Measurements from ENCODE around the gene MT1H. TPM values are rescaled to one million over a fixed set of nuclear protein-coding genes. Genes with fewer than 3 reads are reported as not detected.

Gene MT1H
- total RNA-seq, 2 donors from 2014 or later: not detected

GRCh38 chr16:56631832-56632155 is 37.8 kb upstream of the MT1H start:
- Mint-ChIP-seq H3K9me3 (no peaks in the 10 kb centered on the region), H3K4me3 (peak overlapping the region; percentile 66), H3K27ac (no peak overlapping the region), H3K4me1 (ENCODE audit: low read depth in 2 of 2) (peaks cover 12 to 21% of the 10 kb centered on the region in 2 donors), H3K27me3 (peaks cover 43 to 62% of the 10 kb centered on the region in 2 donors), H3K36me3 (no peaks in the 10 kb centered on the region)
- DNase-seq (ENCODE audit: low spot score): no peak
- no peak for ATAC-seq

DNA sequence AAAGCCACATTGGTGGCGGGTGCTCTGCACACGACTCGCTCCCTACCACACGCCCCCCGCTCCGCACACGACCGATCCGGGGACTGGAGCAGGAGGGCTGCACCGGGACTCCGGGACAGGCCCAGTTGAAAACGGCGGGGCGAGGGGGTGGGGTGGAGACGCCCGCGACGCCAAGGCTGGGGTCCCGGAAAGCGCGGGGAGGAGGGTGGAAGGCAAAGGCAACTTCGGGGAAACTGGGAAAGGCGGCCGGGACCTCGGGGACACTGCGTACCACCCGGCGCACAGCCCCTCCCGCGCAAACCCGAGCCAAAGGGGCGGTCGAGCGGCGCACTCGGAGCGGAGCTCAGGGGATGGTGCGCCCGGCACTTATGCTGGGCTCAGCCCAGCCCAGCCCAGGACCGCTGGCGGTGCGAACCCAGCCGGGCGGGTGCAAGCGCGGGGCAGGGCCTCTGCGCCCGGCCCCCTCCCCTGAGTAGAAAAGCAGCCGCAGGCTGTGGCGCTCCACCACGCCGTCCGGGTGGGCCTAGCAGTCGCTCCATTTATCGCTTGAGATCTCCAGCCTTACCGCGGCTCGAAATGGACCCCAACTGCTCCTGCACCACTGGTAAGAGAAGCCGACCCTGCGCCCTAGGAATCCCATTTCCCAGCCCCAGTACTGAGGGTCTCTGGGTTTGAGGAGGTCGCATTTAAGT is 37.3 kb upstream of the MT1H start, which contains the start of gene MT1M:
MT1M (plus strand) TSS at position 504 of the 692 bp plus-strand sequence; CDS start at position 577, 73 bp downstream.
- Mint-ChIP-seq H3K4me1 (ENCODE audit: low read depth in 2 of 2) (peaks cover 12 to 25% of the 10 kb centered on the region in 2 donors), H3K27ac (no peak within 1 kb of the TSS), H3K9me3 (no peaks in the 10 kb centered on the region), H3K4me3 (peak within 1 kb of the TSS; percentile 66), H3K27me3 (peaks cover 48 to 67% of the 10 kb centered on the region in 2 donors), H3K36me3 (no peaks in the 10 kb centered on the region)
- no peak for DNase-seq (ENCODE audit: low spot score)
- peak; percentile 73 to 79 for ATAC-seq

GRCh38 chr16:56632848-56633365 is 36.7 kb upstream of the MT1H start:
- DNase-seq (ENCODE audit: low spot score) (no peak), ATAC-seq (no peak)
- H3K27ac Mint-ChIP-seq: no peak overlapping the region
- H3K4me3 Mint-ChIP-seq: peak overlapping the region; percentile 52
- H3K4me1 Mint-ChIP-seq (ENCODE audit: low read depth in 2 of 2): peaks cover 17 to 29% of the 10 kb centered on the region in 2 donors
- no peaks in the 10 kb centered on the region for H3K36me3 Mint-ChIP-seq
- peaks cover 52 to 73% of the 10 kb centered on the region in 2 donors for H3K27me3 Mint-ChIP-seq
- H3K9me3 Mint-ChIP-seq: no peaks in the 10 kb centered on the region

GRCh38 chr16:56633535-56633934 is 36.1 kb upstream of the MT1H start:
- Mint-ChIP-seq H3K4me1 (ENCODE audit: low read depth in 2 of 2) (peaks cover 17 to 31% of the 10 kb centered on the region in 2 donors), H3K27ac (no peak overlapping the region), H3K36me3 (no peaks in the 10 kb centered on the region), H3K4me3 (no peak overlapping the region), H3K27me3 (peaks cover 54 to 74% of the 10 kb centered on the region in 2 donors), H3K9me3 (no peaks in the 10 kb centered on the region)
- ATAC-seq (no peak), DNase-seq (ENCODE audit: low spot score) (no peak)

- Mint-ChIP-seq H3K36me3 (no peaks in the 10 kb centered on the region), H3K27me3 (peaks cover 56 to 73% of the 10 kb centered on the region in 2 donors), H3K27ac (no peak overlapping the region), H3K4me1 (ENCODE audit: low read depth in 2 of 2) (peaks cover 15 to 34% of the 10 kb centered on the region in 2 donors), H3K9me3 (no peaks in the 10 kb centered on the region), H3K4me3 (peak overlapping the region; percentile 68)
- no peak for DNase-seq (ENCODE audit: low spot score)
- no peak for ATAC-seq
These were observed 34.7 kb upstream of the MT1H start for GRCh38 chr16:56634715-56635440.

- DNase-seq (ENCODE audit: low spot score) (no peak), ATAC-seq (no peak)
- Mint-ChIP-seq H3K4me3 (no peak overlapping the region), H3K9me3 (no peaks in the 10 kb centered on the region), H3K27me3 (peaks cover 56 to 73% of the 10 kb centered on the region in 2 donors), H3K36me3 (no peaks in the 10 kb centered on the region), H3K27ac (no peak overlapping the region), H3K4me1 (ENCODE audit: low read depth in 2 of 2) (peaks cover 15 to 31% of the 10 kb centered on the region in 2 donors)
These were observed 34.1 kb upstream of the MT1H start for GRCh38 chr16:56635441-56635967.

DNA sequence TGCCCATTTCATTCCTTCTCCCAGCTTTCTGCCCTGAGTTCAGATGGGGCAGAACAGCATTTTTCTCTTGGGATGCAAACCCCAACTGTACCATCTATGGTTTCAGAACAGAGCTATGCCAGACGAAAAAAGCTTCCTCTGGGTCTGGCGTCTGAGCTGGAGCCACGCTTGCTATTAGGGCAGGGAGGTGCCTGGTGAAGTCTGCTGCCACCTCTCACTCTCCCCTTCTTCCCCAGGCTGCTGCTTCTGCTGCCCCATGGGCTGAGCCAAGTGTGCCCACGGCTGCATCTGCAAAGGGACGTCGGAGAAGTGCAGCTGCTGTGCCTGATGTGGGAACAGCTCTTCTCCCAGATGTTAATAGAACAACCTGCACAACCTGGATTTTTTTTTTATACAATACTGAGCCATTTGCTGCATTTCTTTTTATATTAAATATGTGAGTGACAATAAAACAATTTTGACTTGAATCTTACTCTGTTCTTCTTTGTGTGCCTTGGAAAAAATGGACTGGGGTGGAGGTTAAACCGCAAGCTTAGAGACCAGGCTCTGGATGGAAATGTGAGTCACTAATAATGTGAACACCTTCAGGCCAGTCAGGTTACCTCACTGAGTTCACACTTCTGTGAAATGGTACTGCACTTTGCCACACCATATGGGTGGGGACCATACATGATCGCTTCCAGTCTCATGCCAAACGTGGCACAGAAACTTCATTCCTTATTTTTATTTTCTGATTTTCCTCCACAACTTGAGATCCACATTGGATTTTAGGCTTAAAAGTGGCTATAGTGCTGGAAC is 32.8 kb upstream of the MT1H start:
- ATAC-seq (no peak), DNase-seq (ENCODE audit: low spot score) (no peak)
- H3K9me3 Mint-ChIP-seq: no peaks in the 10 kb centered on the region
- H3K4me1 Mint-ChIP-seq (ENCODE audit: low read depth in 2 of 2): peaks cover 15 to 30% of the 10 kb centered on the region in 2 donors
- H3K36me3 Mint-ChIP-seq: no peaks in the 10 kb centered on the region
- no peak overlapping the region for H3K27ac Mint-ChIP-seq
- no peak overlapping the region for H3K4me3 Mint-ChIP-seq
- H3K27me3 Mint-ChIP-seq: peaks cover 51 to 70% of the 10 kb centered on the region in 2 donors

DNA sequence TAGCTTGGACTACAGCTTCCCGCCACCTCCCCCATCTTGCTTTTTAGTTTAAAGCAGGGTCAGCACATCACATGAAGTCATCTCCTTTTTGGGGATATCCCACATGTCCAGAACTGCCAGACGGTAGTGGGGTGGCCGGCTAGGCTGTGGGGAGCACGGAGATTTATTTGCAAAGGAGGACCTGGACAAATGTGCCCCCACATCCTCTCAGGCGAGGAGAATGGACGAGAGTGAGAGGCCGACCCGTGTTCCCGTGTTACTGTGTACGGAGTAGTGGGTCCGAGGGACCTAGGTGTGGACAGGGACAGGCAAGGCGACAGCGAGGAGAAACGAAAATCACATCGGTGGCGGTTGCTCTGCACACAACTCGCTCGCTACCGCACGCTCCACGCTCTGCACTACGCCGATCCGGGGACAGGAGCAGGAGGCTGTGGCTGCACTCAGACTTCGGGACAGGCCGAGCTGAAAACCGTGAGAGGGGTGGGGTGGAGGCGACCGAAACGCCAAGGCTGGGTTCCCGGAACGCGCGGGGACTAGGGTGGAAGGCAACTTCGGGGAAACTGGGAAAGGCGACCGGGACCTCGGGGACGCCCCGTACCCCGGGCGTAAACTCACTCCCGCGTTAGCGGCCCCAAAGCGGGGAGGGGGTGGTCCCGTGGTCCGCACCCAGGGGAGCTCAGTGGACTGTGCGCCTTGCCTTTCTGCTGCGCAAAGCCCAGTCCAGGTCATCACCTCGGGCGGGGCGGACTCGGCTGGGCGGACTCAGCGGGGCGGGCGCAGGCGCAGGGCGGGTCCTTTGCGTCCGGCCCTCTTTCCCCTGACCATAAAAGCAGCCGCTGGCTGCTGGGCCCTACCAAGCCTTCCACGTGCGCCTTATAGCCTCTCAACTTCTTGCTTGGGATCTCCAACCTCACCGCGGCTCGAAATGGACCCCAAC is 31.5 kb upstream of the MT1H start, which contains the start of gene MT1A:
MT1A (plus strand) TSS at position 853 of the 937 bp plus-strand sequence; CDS start at position 926, 73 bp downstream.
- H3K27me3 Mint-ChIP-seq: peaks cover 48 to 66% of the 10 kb centered on the region in 2 donors
- peak within 1 kb of the TSS; percentile 61 for H3K4me3 Mint-ChIP-seq
- H3K4me1 Mint-ChIP-seq (ENCODE audit: low read depth in 2 of 2): peaks cover 26 to 35% of the 10 kb centered on the region in 2 donors
- no peak within 1 kb of the TSS for H3K27ac Mint-ChIP-seq
- ATAC-seq (peak; percentile 64 to 82), DNase-seq (ENCODE audit: low spot score) (peak; percentile 78)
- no peaks in the 10 kb centered on the region for H3K36me3 Mint-ChIP-seq
- H3K9me3 Mint-ChIP-seq: no peaks in the 10 kb centered on the region

DNA sequence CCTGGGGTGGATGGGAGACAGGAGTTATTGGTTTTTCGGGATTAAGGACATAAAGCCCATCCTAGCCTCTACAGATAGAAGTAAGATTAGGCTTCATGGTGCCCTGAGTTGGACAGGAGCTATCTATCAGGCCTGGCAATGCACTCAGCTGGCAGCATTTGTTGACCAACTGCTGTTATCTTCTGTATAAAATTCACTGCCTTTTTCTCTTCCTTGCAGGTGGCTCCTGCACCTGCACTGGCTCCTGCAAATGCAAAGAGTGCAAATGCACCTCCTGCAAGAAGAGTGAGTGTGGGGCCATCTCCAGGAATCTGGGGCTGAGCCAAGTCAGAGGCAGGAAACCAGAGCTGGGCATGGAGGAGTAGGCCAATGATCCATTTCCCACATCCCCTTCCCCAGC is 30.6 kb upstream of the MT1H start:
- ATAC-seq (no peak), DNase-seq (ENCODE audit: low spot score) (no peak)
- Mint-ChIP-seq H3K4me1 (ENCODE audit: low read depth in 2 of 2) (peaks cover 31 to 41% of the 10 kb centered on the region in 2 donors), H3K4me3 (no peak overlapping the region), H3K36me3 (no peaks in the 10 kb centered on the region), H3K9me3 (no peaks in the 10 kb centered on the region), H3K27me3 (peaks cover 41 to 58% of the 10 kb centered on the region in 2 donors), H3K27ac (no peak overlapping the region)

DNA sequence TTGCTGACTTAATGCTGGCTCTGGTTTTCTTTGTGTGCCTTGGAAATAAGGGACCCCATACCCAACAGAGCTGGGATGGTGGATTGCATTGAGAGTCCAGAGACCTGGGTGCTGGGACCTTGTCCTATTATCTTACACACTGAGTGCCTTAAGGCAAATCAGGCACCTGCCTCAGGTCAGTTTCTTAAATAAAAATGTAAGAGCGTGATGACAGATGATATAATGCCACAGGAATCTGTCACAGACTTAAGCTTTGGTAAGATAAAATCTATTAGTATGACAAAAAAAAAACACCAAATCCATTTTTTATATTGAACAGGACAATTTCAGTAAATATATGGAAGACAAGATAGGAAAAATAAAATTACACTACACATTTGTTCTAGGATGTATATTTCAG is 29.5 kb upstream of the MT1H start:
- Mint-ChIP-seq H3K4me3 (no peak overlapping the region), H3K4me1 (ENCODE audit: low read depth in 2 of 2) (peaks cover 31 to 38% of the 10 kb centered on the region in 2 donors), H3K27ac (no peak overlapping the region), H3K36me3 (no peaks in the 10 kb centered on the region), H3K27me3 (peaks cover 36 to 58% of the 10 kb centered on the region in 2 donors), H3K9me3 (no peaks in the 10 kb centered on the region)
- DNase-seq (ENCODE audit: low spot score): no peak
- no peak for ATAC-seq

GRCh38 chr16:56641166-56641565 is 28.4 kb upstream of the MT1H start:
- H3K4me3 Mint-ChIP-seq: no peak overlapping the region
- DNase-seq (ENCODE audit: low spot score): no peak
- H3K27ac Mint-ChIP-seq: no peak overlapping the region
- ATAC-seq: no peak
- peaks cover 31 to 59% of the 10 kb centered on the region in 2 donors for H3K27me3 Mint-ChIP-seq
- no peaks in the 10 kb centered on the region for H3K9me3 Mint-ChIP-seq
- peaks cover 25 to 37% of the 10 kb centered on the region in 2 donors for H3K4me1 Mint-ChIP-seq (ENCODE audit: low read depth in 2 of 2)
- no peaks in the 10 kb centered on the region for H3K36me3 Mint-ChIP-seq

GRCh38 chr16:56643080-56643778 is 26.4 kb upstream of the MT1H start:
- Mint-ChIP-seq H3K27ac (no peak overlapping the region), H3K4me1 (ENCODE audit: low read depth in 2 of 2) (peaks cover 20 to 27% of the 10 kb centered on the region in 2 donors), H3K27me3 (peaks cover 19 to 48% of the 10 kb centered on the region in 2 donors), H3K36me3 (no peaks in the 10 kb centered on the region), H3K4me3 (peak overlapping the region; percentile 65), H3K9me3 (no peaks in the 10 kb centered on the region)
- DNase-seq (ENCODE audit: low spot score) (peak; percentile 90), ATAC-seq (peak; percentile 99 to 100)
